ENCODE results near the gene MTX1.
"Not testable (repeated sequence)": the region's sequence is repeated elsewhere in the genome, so short reads cannot be mapped to it uniquely, and the experiment has no call there.

Gene MTX1

GRCh38 chr1:155167166-155168104, 41.1 kb upstream of the MTX1 start:
- peak; percentile 87 for DNase-seq (ENCODE audit: low read depth)
- H3K4me3 ChIP-seq (ENCODE audit: low read depth, low read length): no peak overlapping the region
- TF ChIP-seq CTCF (conservative IDR thresholded peaks at IDR 0.05; ENCODE audit: low read depth, low read length): peak; percentile 93

DNA sequence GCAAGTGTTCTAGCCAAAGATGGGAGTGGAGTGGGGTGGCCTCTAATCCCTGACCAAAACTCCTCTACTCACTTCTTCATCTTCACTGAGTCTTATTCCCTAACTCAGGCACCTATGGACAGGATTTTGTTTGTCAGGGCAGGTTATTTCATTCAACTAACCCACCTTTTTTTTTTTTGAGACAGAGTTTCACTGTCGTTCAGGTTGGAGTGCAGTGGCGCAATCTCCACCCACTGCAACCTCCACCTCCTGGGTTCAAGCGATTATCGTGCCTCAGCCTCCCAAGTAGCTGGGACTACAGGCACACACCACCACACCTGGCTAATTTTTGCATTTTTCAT, 40.4 kb upstream of the MTX1 start:
- not testable (repeated sequence) for DNase-seq (ENCODE audit: low read depth)

DNA sequence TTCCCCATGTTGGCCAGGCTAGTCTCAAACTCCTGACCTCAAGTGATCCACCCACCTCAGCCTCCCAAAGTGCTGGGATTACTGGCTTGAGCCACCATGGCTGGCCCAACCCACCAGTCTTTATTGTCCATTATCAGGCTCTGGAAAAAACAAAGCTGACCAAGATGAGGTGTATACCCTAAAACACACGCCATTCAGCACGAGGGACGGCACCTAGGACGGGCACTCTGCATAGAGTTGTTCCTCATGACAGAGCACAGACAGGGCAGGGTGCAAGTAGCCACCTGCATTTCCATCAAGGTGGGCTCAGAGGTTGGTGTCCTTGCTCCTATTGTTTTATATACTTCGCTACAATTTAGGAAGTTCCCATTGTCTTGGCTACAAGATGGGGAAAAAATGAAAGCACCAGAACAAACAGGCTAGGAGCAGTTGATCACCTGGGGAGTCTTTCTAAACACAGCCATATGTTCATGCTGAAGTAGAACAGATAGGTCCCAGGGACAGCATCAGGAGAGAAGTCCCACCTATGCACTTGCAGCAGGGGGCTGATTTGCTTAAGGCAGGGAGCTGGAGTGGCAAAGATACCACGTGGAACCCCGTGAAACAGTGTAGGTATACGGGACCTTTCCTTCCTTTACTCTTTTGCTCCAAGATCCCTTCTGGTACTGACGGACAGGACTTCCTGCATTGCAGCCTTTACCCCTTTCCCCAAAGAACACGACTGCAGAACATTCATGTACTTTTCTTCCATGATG, 39.9 kb upstream of the MTX1 start:
- no peak for TF ChIP-seq CTCF (conservative IDR thresholded peaks at IDR 0.05; ENCODE audit: low read depth, low read length)
- H3K4me3 ChIP-seq (ENCODE audit: low read depth, low read length): no peak overlapping the region
- no peak for DNase-seq (ENCODE audit: low read depth)

More for the DNA sequence above, 40.4 kb upstream of the MTX1 start:
- H3K4me3 ChIP-seq (ENCODE audit: low read depth, low read length): not testable (repeated sequence)

DNA sequence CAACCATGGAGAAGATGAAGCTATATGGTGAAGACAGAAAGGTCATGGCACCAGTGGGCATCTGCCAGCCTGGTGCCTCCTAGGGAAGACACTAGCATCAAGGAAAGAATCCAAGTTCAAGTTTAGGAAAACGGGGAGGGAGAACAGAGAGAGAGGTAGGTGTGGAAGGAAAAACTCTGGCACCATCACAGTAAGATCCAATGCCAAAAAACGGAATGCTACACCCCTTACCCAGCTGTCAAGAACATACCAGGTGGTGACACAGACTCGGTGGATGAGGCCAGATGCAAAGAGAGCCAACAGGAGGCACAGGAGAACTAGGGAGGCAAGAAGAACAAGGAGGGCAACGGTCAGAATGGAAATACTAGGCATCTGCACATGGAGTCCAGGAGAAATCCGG, 39.0 kb upstream of the MTX1 start:
- H3K4me3 ChIP-seq (ENCODE audit: low read depth, low read length): no peak overlapping the region
- DNase-seq (ENCODE audit: low read depth): no peak
- TF ChIP-seq CTCF (conservative IDR thresholded peaks at IDR 0.05; ENCODE audit: low read depth, low read length): no peak

DNA sequence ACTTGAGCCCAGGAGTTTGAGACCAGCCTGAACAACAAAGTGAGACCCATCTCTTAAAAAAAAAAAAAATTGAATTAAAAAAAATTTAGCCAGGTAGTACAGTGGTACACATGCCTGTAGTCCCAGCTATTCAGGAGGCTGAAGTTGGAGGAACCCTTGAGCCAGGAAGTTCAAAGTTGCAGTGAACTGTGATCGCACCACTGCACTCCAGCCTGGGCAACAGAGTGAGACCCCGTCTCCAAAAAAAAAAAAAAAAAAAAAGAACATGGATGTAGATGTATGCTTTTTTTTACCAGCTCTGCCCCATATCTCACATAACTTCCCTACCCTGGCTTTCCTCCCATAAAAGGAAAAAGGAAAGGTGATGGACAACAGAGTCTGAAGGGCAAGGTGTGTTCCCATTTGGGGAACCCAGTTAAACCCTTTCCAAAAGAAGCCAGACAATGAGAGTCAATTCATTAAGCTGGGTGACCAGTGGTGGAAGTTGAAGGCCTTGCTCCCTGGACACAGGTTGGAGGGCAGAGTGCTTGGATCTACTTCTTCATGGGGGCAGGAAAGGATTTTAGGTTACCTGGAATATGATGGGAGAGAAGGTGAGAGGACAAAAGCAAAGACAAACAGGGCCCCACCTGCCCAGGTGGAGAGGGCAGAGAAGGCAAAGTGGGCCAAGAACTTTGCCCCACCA, 38.3 kb upstream of the MTX1 start:
- no peak for TF ChIP-seq CTCF (conservative IDR thresholded peaks at IDR 0.05; ENCODE audit: low read depth, low read length)
- no peak for DNase-seq (ENCODE audit: low read depth)

GRCh38 chr1:155170806-155171205, 37.7 kb upstream of the MTX1 start:
- DNase-seq (ENCODE audit: low read depth): no peak
- no peak for TF ChIP-seq CTCF (conservative IDR thresholded peaks at IDR 0.05; ENCODE audit: low read depth, low read length)
- H3K4me3 ChIP-seq (ENCODE audit: low read depth, low read length): no peak overlapping the region

More for the DNA sequence above, 38.3 kb upstream of the MTX1 start:
- H3K4me3 ChIP-seq (ENCODE audit: low read depth, low read length): no peak overlapping the region
